ENCODE measurements around the gene LIPG.
"Not testable (repeated sequence)": the region's sequence is repeated elsewhere in the genome, so short reads cannot be mapped to it uniquely, and the experiment has no call there.

The LIPG gene

GRCh38 chr18:49579041-49579440 lies 17.2 kb downstream of the LIPG start:
- DNase-seq, result not testable (repeated sequence)

GRCh38 chr18:49579583-49579982 lies 17.7 kb downstream of the LIPG start:
- not testable (repeated sequence) for DNase-seq

GRCh38 chr18:49580279-49580678 lies 18.4 kb downstream of the LIPG start:
- no peak for DNase-seq

GRCh38 chr18:49581371-49581770 lies 19.5 kb downstream of the LIPG start:
- DNase-seq, result no peak

- no peak for DNase-seq
These were observed 20.7 kb downstream of the LIPG start for GRCh38 chr18:49582579-49582978.

GRCh38 chr18:49584394-49584793 lies 22.5 kb downstream of the LIPG start:
- no peak for DNase-seq

- not testable (repeated sequence) for DNase-seq
These were observed 23.1 kb downstream of the LIPG start for GRCh38 chr18:49584951-49585350.

GRCh38 chr18:49585781-49586663 lies 24.2 kb downstream of the LIPG start:
- no peak for DNase-seq

- DNase-seq, result no peak
These were observed 26.3 kb downstream of the LIPG start for GRCh38 chr18:49588171-49588570.

- DNase-seq, result no peak
These were observed 27.1 kb downstream of the LIPG start for GRCh38 chr18:49588971-49589370.

GRCh38 chr18:49590608-49591007 lies 28.8 kb downstream of the LIPG start:
- no peak for DNase-seq

- no peak for DNase-seq
These were observed 29.4 kb downstream of the LIPG start for GRCh38 chr18:49591271-49591670.

- no peak for DNase-seq
These were observed 29.9 kb downstream of the LIPG start for GRCh38 chr18:49591775-49592174.

GRCh38 chr18:49596687-49597086 lies 34.8 kb downstream of the LIPG start:
- DNase-seq, result no peak

GRCh38 chr18:49597157-49597931 lies 35.5 kb downstream of the LIPG start:
- DNase-seq, result no peak

- no peak for DNase-seq
These were observed 39.4 kb downstream of the LIPG start for GRCh38 chr18:49601211-49601610.

GRCh38 chr18:49608366-49609255 lies 46.8 kb downstream of the LIPG start:
- DNase-seq, result no peak

GRCh38 chr18:49609256-49610021 lies 47.6 kb downstream of the LIPG start:
- DNase-seq, result no peak

- DNase-seq, result no peak
These were observed 48.2 kb downstream of the LIPG start for GRCh38 chr18:49610022-49610445.

GRCh38 chr18:49611316-49611715 lies 49.5 kb downstream of the LIPG start:
- DNase-seq, result no peak

GRCh38 chr18:49612515-49613033 lies 50.7 kb downstream of the LIPG start:
- no peak for DNase-seq

GRCh38 chr18:49613141-49613640 lies 51.3 kb downstream of the LIPG start:
- DNase-seq, result no peak

Data from midbrain (tissue), 1 donor.